Embryonic facial prominence (tissue), 1 donor: Measurements from ENCODE around the gene ASB18.
"Not testable (repeated sequence)": the region's sequence is repeated elsewhere in the genome, so short reads cannot be mapped to it uniquely, and the experiment has no call there.

Experiments
- DNase-seq: peaks from one replicate; pipeline ENCODE4 v3.0.0-alpha.2; 2016; ENCODE audit errors: extremely low spot score

ASB18 gene

GRCh38 chr2:236264256-236264655 lies at the start of gene ASB18:
Gene ASB18 (minus strand): TSS chr2:236264406. CDS start chr2:236264345, 61 bp downstream.
- DNase-seq: no peak

- DNase-seq: no peak
These were observed 47.1 kb upstream of the ASB18 start for GRCh38 chr2:236311286-236311685.

- DNase-seq: no peak
These were observed 45.4 kb upstream of the ASB18 start for GRCh38 chr2:236309669-236310029.

- no peak for DNase-seq
These were observed 44.9 kb upstream of the ASB18 start for GRCh38 chr2:236308855-236309668.

- no peak for DNase-seq
These were observed 43.4 kb upstream of the ASB18 start for GRCh38 chr2:236307641-236308040.

- DNase-seq: no peak
These were observed 42.8 kb upstream of the ASB18 start for GRCh38 chr2:236306825-236307540.

GRCh38 chr2:236305964-236306605 lies 41.9 kb upstream of the ASB18 start:
- DNase-seq: no peak

GRCh38 chr2:236305531-236305930 lies 41.3 kb upstream of the ASB18 start:
- DNase-seq: no peak

- no peak for DNase-seq
These were observed 39.7 kb upstream of the ASB18 start for GRCh38 chr2:236303935-236304334.

- DNase-seq: no peak
These were observed 38.3 kb upstream of the ASB18 start for GRCh38 chr2:236302555-236302954.

GRCh38 chr2:236298924-236299475 lies 34.8 kb upstream of the ASB18 start:
- DNase-seq: no peak

- DNase-seq: no peak
These were observed 31.3 kb upstream of the ASB18 start for GRCh38 chr2:236295481-236295880.

- no peak for DNase-seq
These were observed 30.4 kb upstream of the ASB18 start for GRCh38 chr2:236294647-236295046.

GRCh38 chr2:236293241-236293810 lies 29.1 kb upstream of the ASB18 start:
- DNase-seq: no peak

- no peak for DNase-seq
These were observed 27.7 kb upstream of the ASB18 start for GRCh38 chr2:236291911-236292310.

GRCh38 chr2:236291476-236291875 lies 27.3 kb upstream of the ASB18 start:
- DNase-seq: no peak

- DNase-seq: no peak
These were observed 26.7 kb upstream of the ASB18 start for GRCh38 chr2:236290742-236291425.

GRCh38 chr2:236289766-236290462 lies 25.7 kb upstream of the ASB18 start:
- no peak for DNase-seq

GRCh38 chr2:236288373-236288772 lies 24.2 kb upstream of the ASB18 start:
- not testable (repeated sequence) for DNase-seq

GRCh38 chr2:236287656-236288055 lies 23.4 kb upstream of the ASB18 start:
- DNase-seq: no peak
